K562 (cell line): ENCODE results near the gene DTNB. TPM values are rescaled to one million over a fixed set of nuclear protein-coding genes. Genes with fewer than 3 reads are reported as not detected.

Experiments used
- KDM1A ChIP-seq, 2 experiments: fragments of 450-650 bp; IDR thresholded peaks; 2 replicates each; pipeline ENCODE4 v1.6.1; 2016; ENCODE audit warnings: mild to moderate bottlenecking in 2 of 2
- KLF16 ChIP-seq: IDR thresholded peaks from 2 replicates; pipeline ENCODE4 v1.6.1; 2016; ENCODE audit warnings: antibody characterized with exemption
- REST ChIP-seq, 2 experiments: fragments of 450-650 bp; formaldehyde crosslinking in 1 of 2; IDR thresholded peaks; 2 replicates each; pipeline versions ENCODE4 v1.4.0 to v1.6.1; 2014 to 2020; ENCODE audit warnings: mild to moderate bottlenecking in 2 of 2, borderline replicate concordance in 1 of 2, low read depth in 1 of 2
- SMC3 ChIP-seq: conservative IDR thresholded peaks from 2 replicates; pipeline ENCODE4 v1.6.1; 2011; ENCODE audit warnings: low read depth, low read length, improper control_type of control experiment; ENCODE audit not compliant: insufficient read depth
- SRF ChIP-seq, 2 experiments: fragments of 250-450, 450-650 bp in 1 of 2; sonication (Bioruptor Pico) in 1 of 2; sonication (generic) in 1 of 2; formaldehyde crosslinking; IDR thresholded peaks; 2 replicates each; pipeline versions ENCODE4 v1.5.0 to v1.5.1; 2020 to 2022; ENCODE audit warnings: mild to moderate bottlenecking in 1 of 2, missing genetic modification reagents in 1 of 2
- polyA plus RNA-seq, 8 experiments: library from polyadenylated mRNA; depleted of rRNA in 4 of 8; stranded (reverse) in 5 of 8; unstranded in 3 of 8; fragments of >200 nt; fragmentation: Nextera tagmentation in 2 of 8; fragmentation: Illumina TruSeq in 1 of 8; extraction: Ambion mirVana in 2 of 8; extraction: Trizol in 1 of 8; gene quantifications; 2 replicates each; pipeline versions ENCODE4 v1.2.1 to v1.2.3, GENCODE V29; 2011 to 2014; ENCODE audit warnings: inconsistent platforms in 1 of 8, missing spikeins in 1 of 8
- total RNA-seq, 7 experiments: library from RNA; depleted of rRNA in 6 of 7; stranded (reverse); fragments of >200 nt in 6 of 7; fragmentation: Illumina TruSeq in 2 of 7; extraction: Trizol in 2 of 7; gene quantifications; 2 replicates each; pipeline versions ENCODE4 v1.2.1 to v1.2.3, GENCODE V29; 2011 to 2021; ENCODE audit warnings: low replicate concordance in 1 of 7

DTNB gene
- total and polyA plus RNA-seq, 9 of the 15 experiments (the other 6 are each of a cell fraction or from before 2014, with no cell fraction given): 0.18 to 2.0 (median 0.77) TPM; not detected in 2

GRCh38 chr2:25700221-25700660, 26.9 kb upstream of the DTNB start (continued):
- TF ChIP-seq SRF (CRISPR knock-in tag; IDR thresholded peaks at IDR 0.05): no peak
- TF ChIP-seq KDM1A (IDR thresholded peaks at IDR 0.05): no peak
- TF ChIP-seq REST (IDR thresholded peaks at IDR 0.05; ENCODE audit: borderline replicate concordance): peak; percentile 31; the same call in 1 of the 2 replicates
- TF ChIP-seq REST (CRISPR knock-in tag; IDR thresholded peaks at IDR 0.05; ENCODE audit: low read depth): no peak
- TF ChIP-seq SMC3: peak; percentile 41; the same call in 1 of the 2 replicates
- TF ChIP-seq KLF16: peak; percentile 11; the same call in 1 of the 2 replicates
